VCaP (cell line): ENCODE measurements around the gene NUP205.

ENCODE experiments used
- H3K27ac ChIP-seq: fragments of 450-650 bp; 2 replicates; pipeline ENCODE4 v1.5.1; 2017
- CTCF ChIP-seq: fragments of 450-650 bp; conservative IDR thresholded peaks from 2 replicates; pipeline ENCODE4 v1.5.1; 2017; ENCODE audit warnings: mild to moderate bottlenecking, moderate library complexity

The NUP205 gene

DNA sequence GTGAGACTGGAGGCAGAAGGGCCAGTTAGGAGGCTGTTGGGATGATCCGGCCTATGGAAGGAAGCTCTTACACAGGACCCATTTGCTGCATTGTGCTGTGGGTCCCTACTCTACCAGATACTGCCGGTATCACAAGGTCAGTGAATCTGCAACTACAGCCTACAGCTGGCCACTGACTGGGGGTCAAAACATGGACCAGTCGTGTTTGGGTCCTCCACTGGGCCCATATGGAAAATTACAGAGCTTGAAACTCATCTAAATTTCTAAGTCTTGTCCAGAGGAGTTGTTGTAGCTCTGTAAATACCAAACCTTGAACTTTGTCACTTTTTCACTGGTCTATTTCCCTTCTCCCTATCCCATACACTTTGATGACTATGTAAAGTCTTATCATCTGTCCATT lies 5.6 kb upstream of the NUP205 start:
- H3K27ac ChIP-seq = no peak overlapping the region
- no peak for TF ChIP-seq CTCF

DNA sequence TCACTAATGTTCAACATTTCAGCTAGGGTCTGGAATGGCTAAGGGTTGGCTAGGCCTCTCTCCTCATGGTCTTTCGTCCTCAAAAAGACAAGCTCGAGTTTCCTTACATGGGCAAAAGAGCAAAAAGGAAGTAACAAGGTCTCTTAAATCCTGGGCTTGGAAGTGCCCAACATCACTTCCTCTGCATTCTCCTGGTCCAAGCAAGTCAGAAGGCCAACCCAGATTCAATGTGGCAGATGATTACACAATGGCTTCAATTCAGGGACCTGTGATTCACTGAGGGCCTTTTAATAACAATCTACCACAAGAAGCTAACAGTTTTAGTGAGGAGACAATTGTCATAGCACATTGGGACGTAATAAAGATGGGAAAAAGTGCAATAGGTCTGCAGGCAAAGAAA lies 4.4 kb upstream of the NUP205 start:
- no peak for TF ChIP-seq CTCF
- no peak overlapping the region for H3K27ac ChIP-seq

DNA sequence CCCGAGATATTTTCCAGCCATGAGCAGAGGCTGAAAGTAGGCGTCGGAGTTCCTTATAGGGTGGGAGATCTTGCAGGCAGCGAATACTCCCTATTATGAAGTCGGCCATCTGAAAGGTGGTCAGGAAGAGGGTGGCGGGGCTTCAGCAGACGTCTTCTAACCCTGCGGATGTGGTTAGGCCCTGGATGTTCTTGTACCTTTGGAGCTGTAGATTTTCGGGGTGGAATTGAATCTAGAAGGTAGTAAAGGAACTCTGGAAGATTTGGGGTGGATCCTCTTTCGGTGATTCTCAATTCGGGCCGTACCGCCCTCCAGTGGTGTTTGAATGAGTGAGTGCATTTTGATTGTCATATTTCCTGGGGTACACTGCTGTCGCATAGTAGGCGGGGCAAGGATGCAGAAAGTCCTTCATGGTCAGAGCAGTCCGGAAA lies 635 bp downstream of the NUP205 start:
- H3K27ac ChIP-seq = peak overlapping the region; percentile 97
- TF ChIP-seq CTCF = peak; percentile 74

- TF ChIP-seq CTCF = no peak
- peak overlapping the region; percentile 97 for H3K27ac ChIP-seq
Observed at GRCh38 chr7:135558881-135559280, 1.2 kb downstream of the NUP205 start.

DNA sequence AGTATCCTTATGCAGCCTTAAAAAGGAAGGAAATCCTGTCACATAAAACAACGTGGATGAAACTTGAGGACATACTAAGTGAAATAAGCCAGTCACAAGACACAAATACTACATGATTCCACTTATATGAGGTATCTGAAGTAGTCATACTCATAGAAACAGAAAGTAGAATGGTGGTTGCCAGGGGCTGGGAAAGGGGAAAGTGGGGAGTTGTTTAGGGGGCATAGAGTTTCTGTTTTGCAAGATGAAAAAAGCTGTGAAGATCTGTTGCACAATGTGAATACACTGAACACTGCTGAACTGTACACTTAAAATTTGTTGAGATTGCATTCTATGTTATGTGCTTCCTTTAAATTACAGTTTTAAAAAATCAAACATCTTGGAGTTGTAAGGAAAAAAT lies 2.9 kb downstream of the NUP205 start:
- no peak for TF ChIP-seq CTCF
- H3K27ac ChIP-seq = 0 out of 2 replicates have a peak overlapping the region, but pooled peaks have one; percentile 19

DNA sequence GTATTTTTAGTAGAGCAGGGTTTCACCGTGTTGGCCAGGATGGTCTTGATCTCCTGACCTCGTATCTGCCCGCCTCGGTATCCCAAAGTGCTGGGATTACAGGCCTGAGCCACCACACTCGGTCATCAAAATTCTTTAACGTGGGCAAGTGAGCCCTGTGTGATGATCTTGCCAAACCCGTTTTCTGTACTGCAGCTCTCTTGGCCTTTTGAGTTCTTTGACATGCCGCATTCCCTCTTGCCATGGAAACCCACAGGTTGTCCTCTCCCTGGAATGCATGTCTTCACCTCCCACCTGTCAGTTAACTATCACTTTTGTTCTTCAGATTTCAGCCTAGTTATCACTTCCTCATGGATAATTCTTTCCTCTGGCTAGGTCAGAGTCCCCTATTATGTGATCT lies 5.0 kb downstream of the NUP205 start:
- no peak for TF ChIP-seq CTCF
- H3K27ac ChIP-seq = no peak overlapping the region

DNA sequence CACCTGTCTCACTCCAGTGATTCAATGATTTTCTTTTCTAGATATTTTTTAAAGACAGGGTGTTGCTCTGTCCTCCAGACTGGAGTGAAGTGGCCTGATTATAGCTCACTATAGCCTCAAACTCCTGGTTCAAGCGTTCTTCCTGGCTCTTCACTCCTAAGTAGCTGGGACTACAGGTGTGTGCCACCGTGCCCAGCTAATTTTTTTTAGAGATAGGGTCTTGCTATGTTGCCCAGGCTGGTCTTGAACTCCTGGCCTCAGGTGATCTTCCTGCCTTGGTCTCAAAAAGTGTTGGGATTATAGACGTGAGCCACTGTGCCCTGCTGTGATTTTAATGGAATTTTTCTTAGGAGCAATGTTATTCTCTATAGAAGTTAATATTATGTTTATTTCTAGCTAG lies 14.1 kb downstream of the NUP205 start:
- TF ChIP-seq CTCF = no peak
- H3K27ac ChIP-seq = no peak overlapping the region

DNA sequence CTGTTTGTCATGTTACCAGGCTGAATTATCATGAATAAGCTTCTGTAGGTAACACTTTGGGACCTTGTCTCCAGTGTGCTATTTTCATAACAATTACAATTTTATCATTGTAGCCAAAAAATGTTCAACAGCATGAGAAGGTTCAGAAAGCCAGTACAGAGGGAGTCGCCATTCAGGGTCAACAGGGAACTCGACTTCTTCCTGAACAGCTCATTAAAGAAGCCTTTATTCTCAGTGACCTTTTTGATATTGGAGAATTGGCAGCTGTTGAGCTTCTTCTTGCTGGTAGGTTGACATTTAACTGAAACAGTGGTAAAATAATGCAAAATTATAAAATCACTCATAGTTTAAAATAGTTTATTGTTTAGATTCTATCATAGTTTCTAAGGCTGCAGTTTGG lies 15.8 kb downstream of the NUP205 start:
- TF ChIP-seq CTCF = no peak
- no peak overlapping the region for H3K27ac ChIP-seq
